GM12891 (cell line): ENCODE data around the gene SLC30A5.

Experiments used
- DNase-seq: peaks from one replicate; pipeline ENCODE4 v3.0.0; 2011; ENCODE audit warnings: low spot score; ENCODE audit not compliant: insufficient read length
- FAIRE-seq: peaks from 2 replicates; lab custom pipeline; 2011; peaks lifted over from hg19 to GRCh38; lab: Jason Lieb, UNC
- PAX5 ChIP-seq: IDR thresholded peaks from 2 replicates; pipeline ENCODE4 v1.6.1; 2011; ENCODE audit warnings: low read length, moderate library complexity, mild to moderate bottlenecking; ENCODE audit not compliant: insufficient read depth, severe bottlenecking
- POLR2A ChIP-seq: IDR thresholded peaks from 2 replicates; pipeline ENCODE4 v1.6.1; 2011; ENCODE audit warnings: low read depth, low read length, control low read depth
- POLR2AphosphoS5 ChIP-seq: IDR thresholded peaks from 2 replicates; pipeline ENCODE4 v1.6.1; 2011; ENCODE audit warnings: low read depth, low read length, control low read depth
- POU2F2 ChIP-seq: IDR thresholded peaks from 2 replicates; pipeline ENCODE4 v1.6.1; 2011; ENCODE audit warnings: low read depth, mild to moderate bottlenecking, control low read depth, low read length, moderate library complexity
- SPI1 ChIP-seq: IDR thresholded peaks from 2 replicates; pipeline ENCODE4 v1.6.1; 2011; ENCODE audit warnings: low read depth, low read length, control low read depth
- TAF1 ChIP-seq: IDR thresholded peaks from 2 replicates; pipeline ENCODE4 v1.6.1; 2011; ENCODE audit warnings: low read depth, low read length, control low read depth

The SLC30A5 gene

DNA sequence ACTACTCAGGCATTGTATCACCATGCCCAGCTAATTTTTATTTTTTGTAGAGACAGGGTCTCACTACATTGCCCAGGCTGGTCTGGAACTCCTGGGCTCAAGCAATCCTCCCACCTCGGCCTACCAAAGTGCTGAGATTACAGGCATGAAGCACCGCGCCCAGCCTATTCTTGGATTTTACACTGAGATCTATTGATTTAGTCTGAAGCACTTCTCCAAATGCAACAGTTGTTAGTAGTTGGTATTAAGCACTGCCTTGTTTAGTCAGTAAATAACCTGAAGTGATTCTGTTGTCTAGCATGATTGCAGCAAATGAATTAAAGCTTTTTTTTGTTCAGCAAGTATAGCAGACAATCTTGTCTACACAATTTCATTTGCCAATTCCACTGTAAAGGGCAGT, 64.2 kb downstream of the SLC30A5 start:
- TF ChIP-seq SPI1 (no peak), TAF1 (no peak), POU2F2 (no peak), POLR2AphosphoS5 (no peak), PAX5 (no peak), POLR2A (no peak)
- FAIRE-seq: no peak

DNA sequence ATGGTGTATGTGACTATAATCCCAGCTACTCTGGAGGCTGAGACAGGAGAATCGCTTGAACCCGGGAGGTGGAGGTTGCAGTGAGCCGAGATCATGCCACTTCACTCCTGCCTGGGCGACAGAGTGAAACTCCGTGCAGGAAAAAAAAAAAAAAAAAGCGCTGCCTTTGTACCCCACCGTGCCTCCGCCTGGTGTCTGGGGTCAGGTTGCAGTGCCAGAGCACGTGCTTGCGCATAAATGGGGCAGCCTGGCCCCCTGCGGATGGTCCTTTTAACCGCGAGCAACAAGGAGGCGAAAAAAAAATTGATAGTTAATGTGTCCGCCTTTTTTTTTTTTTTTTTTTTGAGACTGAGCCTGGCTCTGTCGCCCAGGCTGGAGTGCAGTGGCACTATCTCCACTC, 66.8 kb downstream of the SLC30A5 start:
- DNase-seq (no peak), FAIRE-seq (no peak)
- TF ChIP-seq POU2F2: no peak
- no peak for TF ChIP-seq TAF1
- no peak for TF ChIP-seq PAX5
- TF ChIP-seq POLR2AphosphoS5: no peak
- TF ChIP-seq SPI1: no peak
- TF ChIP-seq POLR2A: no peak

More for the DNA sequence above, 64.2 kb downstream of the SLC30A5 start:
- DNase-seq: no peak

DNA sequence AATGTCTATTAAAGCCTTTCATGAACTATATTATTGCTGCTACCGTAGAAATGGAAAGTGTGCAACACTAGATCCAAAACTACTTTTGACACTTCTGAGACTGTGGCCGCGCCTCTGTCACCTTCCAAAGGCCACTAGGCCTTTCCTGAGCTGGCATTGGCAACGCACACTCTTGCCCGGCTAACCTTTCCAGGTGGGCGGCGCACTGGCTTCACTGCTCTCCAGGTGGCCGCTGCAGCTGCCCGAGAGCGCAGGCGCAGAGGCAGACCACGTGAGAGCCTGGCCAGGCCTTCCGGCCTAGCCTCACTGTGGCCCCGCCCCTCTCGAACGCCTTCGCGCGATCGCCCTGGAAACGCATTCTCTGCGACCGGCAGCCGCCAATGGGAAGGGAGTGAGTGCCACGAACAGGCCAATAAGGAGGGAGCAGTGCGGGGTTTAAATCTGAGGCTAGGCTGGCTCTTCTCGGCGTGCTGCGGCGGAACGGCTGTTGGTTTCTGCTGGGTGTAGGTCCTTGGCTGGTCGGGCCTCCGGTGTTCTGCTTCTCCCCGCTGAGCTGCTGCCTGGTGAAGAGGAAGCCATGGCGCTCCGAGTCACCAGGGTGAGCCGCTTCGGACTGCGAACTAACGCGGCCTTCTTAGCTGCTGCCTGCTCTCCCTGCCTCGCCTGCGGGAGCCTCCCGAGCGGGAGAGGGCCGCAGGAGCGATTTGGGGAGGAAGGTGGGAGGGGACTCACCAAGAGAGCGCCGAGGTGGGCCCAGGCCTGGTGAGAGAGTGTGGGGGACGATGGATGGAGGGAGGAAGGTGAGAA, 73.1 kb downstream of the SLC30A5 start, which contains the start of gene CCNB1:
TSS of gene CCNB1 (plus strand) at position 465 of the 807 bp plus-strand sequence. CDS start at position 578, 113 bp downstream.
- FAIRE-seq (peak; percentile 99), DNase-seq (peak; percentile 97)
- TF ChIP-seq POLR2AphosphoS5: 0 out of 2 replicates have a peak, but pooled peaks have one; percentile 35
- TF ChIP-seq POLR2A: 0 out of 2 replicates have a peak, but pooled peaks have one; percentile 33
- TF ChIP-seq TAF1: no peak

DNA sequence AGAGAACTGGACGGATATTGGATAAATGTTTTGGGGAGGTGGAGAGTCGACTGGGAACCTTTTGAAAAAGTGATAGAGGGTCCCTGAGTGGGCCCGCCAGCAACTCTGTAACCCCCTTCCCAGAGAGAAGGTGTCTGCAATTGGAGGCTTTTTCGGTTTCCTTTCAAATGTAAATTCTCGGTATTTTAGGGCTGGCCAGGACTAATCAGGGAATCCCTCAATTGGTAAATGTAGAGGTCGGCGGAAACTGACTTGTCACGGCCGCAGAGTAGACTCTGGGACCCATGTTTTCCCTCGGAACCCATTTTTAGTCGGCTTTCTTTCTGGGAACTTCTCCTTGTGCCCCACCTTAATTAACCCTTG, 73.7 kb downstream of the SLC30A5 start:
- FAIRE-seq (no peak), DNase-seq (no peak)
- TF ChIP-seq POU2F2 (no peak), TAF1 (no peak), POLR2AphosphoS5 (no peak), PAX5 (no peak), SPI1 (no peak), POLR2A (no peak)

DNA sequence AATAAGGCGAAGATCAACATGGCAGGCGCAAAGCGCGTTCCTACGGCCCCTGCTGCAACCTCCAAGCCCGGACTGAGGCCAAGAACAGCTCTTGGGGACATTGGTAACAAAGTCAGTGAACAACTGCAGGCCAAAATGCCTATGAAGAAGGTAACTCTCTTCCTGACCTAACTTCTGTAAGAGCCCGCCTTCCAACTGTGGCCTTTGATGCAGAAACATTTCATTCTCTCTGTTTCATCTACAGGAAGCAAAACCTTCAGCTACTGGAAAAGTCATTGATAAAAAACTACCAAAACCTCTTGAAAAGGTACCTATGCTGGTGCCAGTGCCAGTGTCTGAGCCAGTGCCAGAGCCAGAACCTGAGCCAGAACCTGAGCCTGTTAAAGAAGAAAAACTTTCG, 74.1 kb downstream of the SLC30A5 start:
- no peak for DNase-seq
- TF ChIP-seq POU2F2: no peak
- no peak for TF ChIP-seq TAF1
- TF ChIP-seq POLR2A: no peak
- TF ChIP-seq PAX5: no peak
- TF ChIP-seq POLR2AphosphoS5: no peak
- TF ChIP-seq SPI1: no peak
- FAIRE-seq: no peak

DNA sequence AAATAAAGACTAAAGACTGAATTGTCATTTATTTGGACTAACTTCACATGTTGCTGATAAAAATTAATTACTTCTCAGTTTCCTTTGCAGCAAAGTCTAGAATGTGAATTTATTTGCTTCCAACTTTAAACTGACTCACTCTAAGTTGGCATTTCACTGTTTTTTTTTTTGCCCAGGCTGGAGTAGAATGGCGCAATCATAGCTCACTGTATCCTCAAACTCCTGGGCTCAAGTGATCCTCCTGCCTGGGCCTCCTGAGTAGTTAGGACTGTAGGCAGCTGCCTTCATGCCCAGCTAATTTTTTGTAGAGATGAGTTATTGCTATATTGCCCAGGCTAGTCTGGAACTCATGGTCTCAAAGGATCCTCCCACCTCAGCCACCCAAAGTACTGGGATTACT, 76.7 kb downstream of the SLC30A5 start:
- TF ChIP-seq POLR2A (no peak), POU2F2 (no peak), POLR2AphosphoS5 (no peak), SPI1 (no peak), TAF1 (no peak), PAX5 (no peak)
- no peak for DNase-seq
- no peak for FAIRE-seq

DNA sequence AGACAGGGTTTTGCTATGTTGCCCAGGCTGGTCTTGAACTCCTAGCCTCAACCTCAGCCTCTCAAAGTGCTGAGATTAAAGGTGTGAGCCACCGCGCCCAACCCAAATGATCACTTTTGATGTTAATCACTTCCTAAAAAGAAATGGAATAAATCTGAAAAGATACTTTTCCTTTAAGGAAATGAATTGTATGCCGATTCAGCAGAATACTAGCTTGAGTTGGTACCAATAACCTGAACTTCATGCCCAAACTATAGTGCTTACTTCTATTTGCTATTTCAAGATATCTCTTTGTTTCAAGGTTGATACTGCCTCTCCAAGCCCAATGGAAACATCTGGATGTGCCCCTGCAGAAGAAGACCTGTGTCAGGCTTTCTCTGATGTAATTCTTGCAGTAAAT, 77.2 kb downstream of the SLC30A5 start:
- FAIRE-seq (no peak), DNase-seq (no peak)
- TF ChIP-seq POLR2A (no peak), PAX5 (no peak), POU2F2 (no peak), SPI1 (no peak), POLR2AphosphoS5 (no peak)
